B cell (primary cell): ENCODE results near the gene DNAJA4. TPM values are rescaled to one million over a fixed set of nuclear protein-coding genes. Genes with fewer than 3 reads are reported as not detected.

Experiments used
- ATAC-seq: fragments of 200-7000 bp; cut with Tn5 transposase; one replicate; pipeline ENCODE4 v1.10.0; 2021; ENCODE audit warnings: low read depth, mild to moderate bottlenecking, moderate number of reproducible peaks, moderate library complexity
- CTCF ChIA-PET: fragments of 350-600 bp; sonication (Branson Sonifier 250); formaldehyde crosslinking; loops from one replicate; lab custom pipeline; 2021; ENCODE audit warnings: antibody characterized with exemption, inconsistent platforms; lab: Charles Lee
- POLR2A ChIA-PET: fragments of 350-600 bp; sonication (Branson Sonifier 250); formaldehyde crosslinking; loops from one replicate; lab custom pipeline; 2021; ENCODE audit warnings: antibody characterized with exemption; lab: Charles Lee
- DNase-seq: peaks from one replicate; pipeline ENCODE4 v3.0.0; 2013
- H2AFZ ChIP-seq: 2 replicates; pipeline ENCODE4 v1.6.1; 2012; ENCODE audit warnings: mild to moderate bottlenecking, low read depth, low read length; ENCODE audit not compliant: insufficient read depth, poor library complexity, severe bottlenecking
- H3K27ac ChIP-seq, 2 donors: 1 replicate in 1 of 2; 2 replicates in 1 of 2; pipeline ENCODE4 v1.5.1; 2012 to 2013; ENCODE audit warnings: low read length in 2 of 2, mild to moderate bottlenecking in 2 of 2, moderate library complexity in 1 of 2
- H3K27me3 ChIP-seq, 4 experiments: fragments of 200-600 bp in 1 of 4; sonication (generic) in 1 of 4; replicated peaks in 1 of 4; 1 replicate in 2 of 4; 2 replicates in 2 of 4; pipeline versions ENCODE4 v1.6.1 to v1.7.0; 2013 to 2016; ENCODE audit warnings: low read length in 3 of 4, mild to moderate bottlenecking in 2 of 4, mixed read lengths in 1 of 4, moderate library complexity in 1 of 4; ENCODE audit not compliant: insufficient read depth in 4 of 4, control insufficient read depth in 3 of 4; ENCODE audit errors: control extremely low read depth in 1 of 4
- H3K36me3 ChIP-seq, 2 experiments: replicated peaks in 1 of 2; 1 replicate in 1 of 2; 2 replicates in 1 of 2; pipeline versions ENCODE4 v1.6.1 to v1.7.1; 2013; ENCODE audit warnings: low read length in 1 of 2; ENCODE audit not compliant: insufficient read depth in 2 of 2, control insufficient read depth in 1 of 2; ENCODE audit errors: control extremely low read depth in 1 of 2, extremely low read depth in 1 of 2
- H3K4me1 ChIP-seq, 2 donors: fragments of 200-600 bp in 1 of 2; sonication (generic) in 1 of 2; 1 replicate in 1 of 2; 2 replicates in 1 of 2; pipeline versions ENCODE4 v1.5.1 to v1.6.1; 2013 to 2017; ENCODE audit warnings: low read length in 2 of 2; ENCODE audit not compliant: control insufficient read depth in 2 of 2, insufficient read depth in 2 of 2
- H3K4me2 ChIP-seq: replicated peaks from 2 replicates; pipeline ENCODE3; 2012; ENCODE audit warnings: mild to moderate bottlenecking, low read depth, low read length; ENCODE audit not compliant: poor library complexity, severe bottlenecking
- H3K4me3 ChIP-seq, 5 experiments: fragments of 200-600 bp in 1 of 5; sonication (generic) in 1 of 5; 1 replicate in 3 of 5; 2 replicates in 2 of 5; pipeline versions ENCODE4 v1.5.1 to v1.7.0; 2011 to 2016; ENCODE audit warnings: low read length in 4 of 5, mild to moderate bottlenecking in 4 of 5, low read depth in 2 of 5, control low read depth in 1 of 5, moderate library complexity in 1 of 5; ENCODE audit not compliant: insufficient read depth in 1 of 5; ENCODE audit errors: control extremely low read depth in 1 of 5, extremely low read depth in 1 of 5
- H3K79me2 ChIP-seq: fragments of 200-600 bp; sonication (generic); one replicate; pipeline ENCODE4 v1.6.0; 2016; ENCODE audit warnings: low read length; ENCODE audit not compliant: control insufficient read depth, insufficient read depth
- H3K9ac ChIP-seq: fragments of 200-600 bp; sonication (generic); 2 replicates; pipeline ENCODE4 v1.6.1; 2017; ENCODE audit warnings: mild to moderate bottlenecking, low read length, moderate library complexity
- H3K9me3 ChIP-seq, 3 donors: one replicate each; pipeline versions ENCODE4 v1.6.1 to v1.7.1; 2013; ENCODE audit warnings: low read length in 2 of 3; ENCODE audit not compliant: control insufficient read depth in 2 of 3, insufficient read depth in 1 of 3; ENCODE audit errors: control extremely low read depth in 1 of 3
- H4K20me1 ChIP-seq: 2 replicates; pipeline ENCODE4 v1.6.0; 2012; ENCODE audit warnings: mild to moderate bottlenecking, low read length; ENCODE audit not compliant: insufficient read depth, control insufficient read depth, poor library complexity, severe bottlenecking
- H3K27ac Mint-ChIP-seq: one replicate; pipeline ENCODE4 v1.8.0; 2021; ENCODE audit warnings: mixed read lengths
- H3K27me3 Mint-ChIP-seq: one replicate; pipeline ENCODE4 v1.8.0; 2021; ENCODE audit warnings: mixed read lengths
- H3K4me1 Mint-ChIP-seq: one replicate; pipeline ENCODE4 v1.8.0; 2021; ENCODE audit warnings: mixed read lengths
- H3K4me3 Mint-ChIP-seq: one replicate; pipeline ENCODE4 v1.8.0; 2021; ENCODE audit warnings: mixed read lengths
- H3K9me3 Mint-ChIP-seq: one replicate; pipeline ENCODE4 v1.8.0; 2022; ENCODE audit warnings: mixed read lengths; ENCODE audit not compliant: insufficient read depth
- CTCF ChIP-seq: fragments of 200-600 bp; IDR thresholded peaks from one replicate; pipeline ENCODE4 v1.8.0; 2022; ENCODE audit warnings: antibody characterized with exemption, mild to moderate bottlenecking
- EZH2 ChIP-seq: IDR thresholded peaks from 2 replicates; pipeline ENCODE4 v1.6.1; 2012; ENCODE audit warnings: borderline replicate concordance, low read depth, mild to moderate bottlenecking, moderate library complexity, low read length; ENCODE audit not compliant: insufficient read depth, poor library complexity, severe bottlenecking
- WGBS: methylation state at CpG from one replicate; pipeline ENCODE4 v1.1.5; 2013; ENCODE audit warnings: missing lambda C conversion rate; ENCODE audit not compliant: insufficient coverage; 5-methylcytosine and 5-hydroxymethylcytosine counted together
- intact Hi-C: fragments of 100-400 bp; cut with micrococcal nuclease; formaldehyde crosslinking; loops from one replicate; pipeline ENCODE4 v1.10.0; 2022
- polyA plus RNA-seq: library from polyadenylated mRNA; depleted of rRNA; stranded (reverse); fragments of >200 nt; gene quantifications from 2 replicates; pipeline ENCODE4 v1.2.3, GENCODE V29; 2012
- total RNA-seq, 2 donors: library from RNA; stranded (reverse); fragments of 120-200 nt in 1 of 2; gene quantifications; 1 replicate in 1 of 2; 2 replicates in 1 of 2; pipeline versions ENCODE4 v1.2.3 to v1.2.4, GENCODE V29; 2013 to 2022

DNAJA4 gene
- total and polyA plus RNA-seq, 2 donors (not counting 1 experiment from before 2014, with no cell fraction given) = 13.2 to 20.0 TPM

- ChIA-PET CTCF (no interaction called here), POLR2A (no interaction called here)
- Mint-ChIP-seq H3K9me3 (no peaks in the 10 kb centered on the region), H3K27ac (no peak overlapping the region), H3K4me1 (no peaks in the 10 kb centered on the region), H3K27me3 (peaks cover 3% of the 10 kb centered on the region), H3K4me3 (no peak overlapping the region)
- no peaks in the 10 kb centered on the region for H3K9me3 ChIP-seq
- intact Hi-C loops = no loop called here
- H3K27me3 ChIP-seq = peaks cover 0 to 10% (median 0%) of the 10 kb centered on the region in 4 experiments
- DNase-seq = no peak
- H3K4me1 ChIP-seq = no peaks in the 10 kb centered on the region
- no peak overlapping the region for H3K4me3 ChIP-seq
- TF ChIP-seq EZH2 (no peak), CTCF (no peak)
- H3K79me2 ChIP-seq = no peaks in the 10 kb centered on the region
- ATAC-seq = no peak
- no peaks in the 10 kb centered on the region for H3K36me3 ChIP-seq
- H3K9ac ChIP-seq = no peak overlapping the region
- 95% methylated on average over 5 of the region's 5 CpGs for WGBS
- H3K27ac ChIP-seq = no peak overlapping the region
- H3K4me2 ChIP-seq = no peak overlapping the region
- H4K20me1 ChIP-seq = no peaks in the 10 kb centered on the region
- no peak overlapping the region for H2AFZ ChIP-seq
Observed at GRCh38 chr15:78312957-78313356, 48.6 kb downstream of the DNAJA4 start.

GRCh38 chr15:78313383-78313782 lies 49.0 kb downstream of the DNAJA4 start:
- POLR2A ChIA-PET = no interaction called here
- CTCF ChIA-PET = no interaction called here
- ATAC-seq = no peak

More at GRCh38 chr15:78313383-78313782, 49.0 kb downstream of the DNAJA4 start:
- no peak for TF ChIP-seq CTCF
- no peak for TF ChIP-seq EZH2
- no peaks in the 10 kb centered on the region for H3K9me3 ChIP-seq
- WGBS = 78% methylated on average over 8 of the region's 8 CpGs
- intact Hi-C loops = no loop called here
- Mint-ChIP-seq H3K9me3 (no peaks in the 10 kb centered on the region), H3K27me3 (no peaks in the 10 kb centered on the region), H3K27ac (no peak overlapping the region), H3K4me1 (no peaks in the 10 kb centered on the region), H3K4me3 (no peak overlapping the region)
- no peak overlapping the region for H3K27ac ChIP-seq
- no peak overlapping the region for H3K4me3 ChIP-seq
- H3K9ac ChIP-seq = no peak overlapping the region
- peaks cover 0 to 5% (median 0%) of the 10 kb centered on the region in 4 experiments for H3K27me3 ChIP-seq
- no peak for DNase-seq
- no peak overlapping the region for H2AFZ ChIP-seq
- H3K36me3 ChIP-seq = no peaks in the 10 kb centered on the region
- no peaks in the 10 kb centered on the region for H3K79me2 ChIP-seq
- H4K20me1 ChIP-seq = no peaks in the 10 kb centered on the region
- H3K4me1 ChIP-seq = no peaks in the 10 kb centered on the region
- no peak overlapping the region for H3K4me2 ChIP-seq
